Testis (tissue), 2 donors: ENCODE results near the gene KHDRBS2.

Experiments used
- CTCF ChIP-seq, 3 experiments: fragments of 450-650 bp in 2 of 3; fragments of 200-600 bp in 1 of 3; sonication (generic) in 1 of 3; IDR thresholded peaks; one replicate each; pipeline ENCODE4 v1.5.1; 2016 to 2019; ENCODE audit warnings: antibody characterized with exemption in 3 of 3, mild to moderate bottlenecking in 2 of 3, moderate library complexity in 1 of 3
- POLR2A ChIP-seq: fragments of 450-650 bp; IDR thresholded peaks from one replicate; pipeline ENCODE4 v1.6.1; 2017; ENCODE audit warnings: antibody characterized with exemption, mild to moderate bottlenecking, moderate library complexity

- TF ChIP-seq CTCF (IDR thresholded peaks at IDR 0.05), result no peak
- no peak for TF ChIP-seq POLR2A
Measured at GRCh38 chr6:61755739-61756138, 530.3 kb downstream of the KHDRBS2 start.
